Smooth muscle cell of the brain vasculature (primary cell): ENCODE data around the gene DPYSL4.
A peak's percentile ranks its signal among the peaks of the same experiment; 100 is the strongest.
"Not testable (repeated sequence)": the region's sequence is repeated elsewhere in the genome, so short reads cannot be mapped to it uniquely, and the experiment has no call there.

ENCODE experiments used
- DNase-seq: peaks from one replicate; pipeline ENCODE4 v3.0.0-alpha.2; 2012; ENCODE audit warnings: low read depth, low spot score

The DPYSL4 gene

GRCh38 chr10:132206806-132207535, 20.2 kb downstream of the DPYSL4 start:
- DNase-seq = no peak

DNA sequence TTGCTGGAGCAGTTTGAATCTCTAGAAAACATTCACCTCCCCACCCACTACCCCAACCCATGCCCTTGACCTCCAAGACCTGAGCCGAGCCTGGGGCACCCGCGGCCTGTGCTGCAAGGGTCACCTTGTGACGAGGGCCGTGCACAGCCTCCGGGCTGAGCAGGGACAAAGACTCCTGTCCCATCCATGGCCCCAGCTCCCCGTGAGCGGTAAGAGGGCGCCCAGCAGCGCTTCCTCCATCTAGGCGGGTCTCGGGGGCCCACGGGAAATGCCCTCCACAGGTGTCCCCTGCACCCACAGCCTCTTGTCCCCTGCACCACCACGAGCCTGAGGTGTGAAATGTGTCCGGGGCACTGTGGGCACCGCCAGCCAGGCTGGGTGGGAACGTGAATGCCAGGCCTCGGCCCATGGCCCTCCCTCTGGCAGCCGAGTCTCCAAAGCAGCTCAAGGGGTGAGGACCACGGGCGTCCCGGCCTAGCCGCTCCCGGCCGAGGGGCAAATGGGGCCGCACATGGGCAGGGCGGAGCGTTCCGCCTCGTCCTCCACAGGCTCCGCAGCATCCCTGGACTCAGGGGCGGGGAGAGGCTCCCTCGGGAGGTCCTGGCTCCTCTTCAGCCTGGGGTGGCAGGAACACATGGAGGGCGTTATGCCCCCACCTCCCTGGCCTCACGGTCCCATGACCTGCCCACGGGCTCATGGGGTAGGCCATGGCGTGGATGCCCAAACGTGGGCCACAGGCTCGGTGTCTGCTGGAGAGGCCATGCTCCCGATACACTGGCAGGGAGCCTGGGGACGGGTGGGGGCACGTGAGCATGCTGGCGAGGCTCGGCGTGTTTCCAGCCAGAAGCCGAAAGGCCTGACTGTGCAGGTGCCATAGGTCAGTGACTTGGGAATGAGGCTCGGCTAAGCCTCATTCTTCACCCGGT, 21.1 kb downstream of the DPYSL4 start:
- no peak for DNase-seq

- no peak for DNase-seq
These were observed 21.8 kb downstream of the DPYSL4 start for GRCh38 chr10:132208462-132209050.

GRCh38 chr10:132209130-132209529, 22.4 kb downstream of the DPYSL4 start:
- DNase-seq = no peak

- no peak for DNase-seq
These were observed 23.3 kb downstream of the DPYSL4 start for GRCh38 chr10:132209978-132210530.

GRCh38 chr10:132210766-132211165, 24.0 kb downstream of the DPYSL4 start:
- no peak for DNase-seq

DNA sequence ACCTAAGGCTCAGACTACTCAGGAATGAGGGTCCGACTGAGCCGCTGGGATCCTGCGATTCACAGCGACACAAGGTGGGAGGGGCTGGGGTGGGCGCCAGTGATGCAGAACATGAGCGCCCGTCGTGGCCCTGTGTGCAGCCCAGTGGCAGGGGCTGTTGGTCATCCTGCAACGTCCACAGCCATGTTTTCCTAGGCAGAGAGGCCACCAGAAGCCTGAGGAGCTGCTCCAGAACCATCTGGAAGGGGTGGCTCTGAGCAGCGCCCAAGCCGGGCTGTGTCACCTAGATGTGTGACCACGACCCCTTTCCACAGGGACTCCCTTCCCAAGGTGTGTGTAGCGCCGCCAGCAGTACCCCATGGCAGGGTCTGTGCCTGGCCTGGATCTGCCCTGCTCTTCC, 24.5 kb downstream of the DPYSL4 start:
- DNase-seq = no peak

DNA sequence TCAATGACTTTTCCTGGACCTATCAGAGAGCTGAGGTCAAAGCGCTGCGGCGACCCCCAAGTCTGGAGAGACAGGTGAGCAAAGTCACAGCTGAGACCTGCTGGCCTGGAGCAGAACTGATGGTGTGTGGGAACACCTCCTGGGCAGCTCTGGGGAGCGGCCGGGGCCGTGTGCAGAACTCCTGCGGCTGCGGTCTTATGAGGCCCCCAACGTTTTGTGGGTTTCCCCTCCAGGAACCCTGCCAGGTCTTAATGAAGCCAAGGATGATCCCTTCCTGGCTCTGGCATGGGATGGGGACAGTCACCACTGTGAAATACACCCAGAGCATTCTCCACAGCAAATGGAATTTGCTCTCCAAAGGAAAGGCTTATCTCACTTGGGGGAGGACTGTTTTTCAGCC, 26.1 kb downstream of the DPYSL4 start:
- DNase-seq = no peak

DNA sequence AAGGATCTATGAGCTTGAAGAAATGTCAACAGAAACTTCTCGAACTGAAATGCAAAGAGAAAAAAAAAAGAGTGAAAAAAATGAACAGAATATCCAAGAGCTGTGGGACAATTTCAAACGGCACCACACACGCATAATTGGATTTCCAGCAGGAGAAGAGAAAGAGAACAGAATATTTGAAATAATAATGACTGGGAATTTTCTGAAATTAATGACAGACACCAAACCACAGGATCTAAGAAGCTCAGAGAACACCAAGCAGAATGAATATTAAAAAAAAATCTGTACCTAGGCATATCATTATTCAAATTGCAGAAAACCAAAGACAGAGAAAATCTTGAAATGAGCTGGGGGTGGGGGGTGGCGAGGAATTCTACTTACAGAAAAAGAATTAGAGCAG, 27.2 kb downstream of the DPYSL4 start:
- DNase-seq = no peak

DNA sequence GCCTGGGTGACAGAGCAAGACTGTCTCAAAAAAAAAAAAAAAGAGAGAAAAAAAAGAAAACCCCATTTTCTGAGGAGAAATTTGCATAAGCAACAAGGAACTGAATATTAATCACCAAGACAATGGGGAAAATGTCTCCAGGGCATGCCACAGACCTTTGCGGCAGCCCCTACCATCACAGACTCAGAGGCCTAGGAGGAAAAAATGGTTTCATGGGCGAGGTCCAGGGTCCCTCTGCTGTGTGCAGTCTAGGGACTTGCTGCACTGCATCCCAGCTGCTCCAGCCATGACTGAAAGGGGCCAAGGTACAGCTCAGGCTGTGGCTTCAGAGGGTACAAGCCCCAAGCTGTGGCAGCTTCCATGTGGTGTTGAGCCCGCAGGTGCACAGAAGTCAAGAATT, 29.7 kb downstream of the DPYSL4 start:
- not testable (repeated sequence) for DNase-seq

DNA sequence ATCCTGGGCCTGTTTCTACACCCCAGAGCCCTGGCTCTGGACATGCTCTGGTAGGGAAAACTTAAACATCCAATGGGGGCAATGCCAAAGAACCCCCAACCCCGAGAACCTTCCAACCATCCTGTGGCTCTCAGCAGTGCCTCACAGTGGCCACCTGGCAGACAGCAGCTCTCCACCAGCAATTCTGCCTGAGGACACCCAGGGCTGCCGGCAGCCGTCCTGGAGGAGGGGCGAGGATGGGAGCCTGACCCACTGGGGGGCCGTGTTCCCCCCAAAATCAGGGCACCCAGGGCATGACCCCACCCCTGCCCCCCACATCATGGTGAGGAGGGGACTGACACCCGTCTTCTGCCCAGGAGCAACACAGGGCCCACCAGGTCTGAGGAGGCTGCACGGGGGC, 32.7 kb downstream of the DPYSL4 start:
- no peak for DNase-seq

GRCh38 chr10:132220061-132220460, 33.3 kb downstream of the DPYSL4 start:
- DNase-seq = no peak

DNA sequence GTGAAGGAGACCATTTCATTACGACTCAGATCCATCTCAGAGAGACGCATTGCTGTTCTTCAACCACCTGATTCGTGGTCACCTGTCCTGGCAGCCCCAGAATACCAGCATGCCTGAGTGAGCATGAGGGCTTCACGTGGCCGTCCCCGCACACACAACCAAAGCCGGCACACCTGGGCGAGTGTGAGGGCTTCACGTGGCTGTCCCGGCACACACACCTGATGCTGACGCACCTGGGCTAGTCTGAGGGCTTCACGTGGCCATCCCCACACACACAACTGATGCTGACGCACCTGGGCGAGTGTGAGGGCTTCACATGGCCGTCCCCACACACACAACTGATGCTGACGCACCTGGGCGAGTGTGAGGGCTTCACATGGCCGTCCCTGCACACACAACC, 34.2 kb downstream of the DPYSL4 start:
- not testable (repeated sequence) for DNase-seq

GRCh38 chr10:132222726-132223125, 36.0 kb downstream of the DPYSL4 start:
- DNase-seq = no peak

GRCh38 chr10:132223156-132223590, 36.4 kb downstream of the DPYSL4 start:
- DNase-seq = peak; percentile 36

- no peak for DNase-seq
These were observed 37.0 kb downstream of the DPYSL4 start for GRCh38 chr10:132223611-132224342.

DNA sequence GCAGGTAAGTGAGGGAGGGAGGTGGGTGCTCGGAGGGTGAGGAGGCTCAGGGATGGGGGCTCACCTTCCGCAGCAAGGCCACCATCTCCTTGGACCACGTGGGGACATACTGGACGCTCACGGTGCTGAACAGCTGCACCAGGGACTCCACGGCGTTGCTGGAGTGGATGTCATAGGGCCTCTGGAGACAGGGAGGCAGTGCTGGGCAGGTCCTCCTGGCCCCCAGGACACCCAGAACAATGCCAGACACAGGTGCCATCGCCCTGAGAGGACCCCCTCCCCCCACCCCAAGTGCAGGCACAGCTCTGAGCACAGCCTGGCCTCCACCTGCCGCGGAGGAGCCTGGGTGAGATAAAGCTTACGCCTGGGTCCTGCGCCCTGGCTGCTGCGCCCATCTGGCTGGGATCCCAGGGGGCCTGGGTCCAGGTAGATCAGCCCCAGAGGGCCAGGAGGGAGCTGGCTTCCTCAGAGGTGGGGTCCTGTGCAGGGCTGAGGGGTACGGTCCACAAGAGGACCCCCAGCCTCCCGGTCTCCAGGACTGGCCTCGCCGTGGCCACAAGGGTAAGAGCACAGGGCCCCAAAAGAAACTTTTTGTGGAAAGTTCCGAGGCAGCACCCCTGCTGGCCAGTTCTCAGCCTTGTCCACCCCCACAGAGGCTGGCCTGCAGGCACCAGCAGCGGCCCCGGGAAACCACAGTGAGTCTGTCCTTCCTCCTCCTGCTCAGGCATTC, 37.8 kb downstream of the DPYSL4 start:
- no peak for DNase-seq

DNA sequence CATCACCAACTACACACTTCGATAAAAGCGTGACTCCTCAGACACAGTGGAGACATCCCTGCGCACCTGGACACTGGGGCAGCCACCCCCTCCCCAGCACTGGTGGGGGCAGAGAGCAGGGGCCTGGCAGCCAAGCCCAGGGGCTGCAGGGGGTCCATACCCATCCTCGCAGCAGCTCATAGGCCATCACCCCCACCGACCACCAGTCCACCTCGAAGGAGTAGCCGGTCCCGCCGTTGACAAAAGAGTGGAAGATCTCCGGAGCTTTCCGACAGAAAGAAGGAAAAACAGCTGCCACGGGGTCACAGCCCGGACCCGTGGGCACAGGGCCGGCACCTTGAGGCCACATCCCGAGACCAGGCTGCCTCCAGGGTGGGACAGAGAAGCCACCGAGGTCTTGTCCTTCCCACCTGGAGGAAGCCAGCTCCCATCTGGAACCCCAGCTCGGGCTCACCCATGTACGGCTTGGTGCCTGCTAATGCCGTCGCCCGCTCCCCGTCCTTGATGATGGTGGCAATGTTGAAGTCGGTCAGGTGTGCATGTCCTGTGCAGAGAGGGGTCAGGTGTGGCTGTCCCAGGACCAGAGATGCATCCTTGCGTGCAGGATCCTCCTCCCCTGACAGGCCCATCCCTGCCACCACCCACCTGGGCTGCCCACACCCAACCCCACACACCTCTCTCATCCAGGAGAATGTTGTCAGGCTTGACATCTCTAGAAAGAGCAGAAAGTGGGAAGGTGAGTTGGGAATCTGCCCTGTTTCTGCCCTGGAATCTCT, 38.5 kb downstream of the DPYSL4 start:
- DNase-seq = no peak

DNA sequence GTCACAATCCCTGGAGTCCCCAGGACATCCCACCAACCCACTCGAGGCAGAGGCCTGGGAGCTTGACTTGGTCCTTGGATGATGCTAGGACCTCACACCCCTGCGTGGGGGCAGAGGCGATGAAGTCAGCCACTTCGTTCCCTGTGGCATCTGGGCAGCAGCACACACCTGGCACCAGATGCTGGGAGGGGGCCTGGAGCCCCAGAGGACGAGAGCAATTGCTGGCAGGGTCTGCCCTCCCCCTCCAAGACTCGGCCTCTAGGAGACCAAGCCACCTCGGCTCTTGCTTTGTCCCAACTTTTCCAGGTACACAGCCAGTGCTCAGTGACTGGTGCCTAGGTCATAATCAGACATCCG, 39.1 kb downstream of the DPYSL4 start:
- DNase-seq = no peak
